Fibroblast of the conjunctiva (primary cell): ENCODE measurements around the gene NTRK2.

Experiments used
- DNase-seq: peaks from one replicate; pipeline ENCODE4 v3.0.0-alpha.2; 2010; ENCODE audit warnings: low read depth

The NTRK2 gene

DNA sequence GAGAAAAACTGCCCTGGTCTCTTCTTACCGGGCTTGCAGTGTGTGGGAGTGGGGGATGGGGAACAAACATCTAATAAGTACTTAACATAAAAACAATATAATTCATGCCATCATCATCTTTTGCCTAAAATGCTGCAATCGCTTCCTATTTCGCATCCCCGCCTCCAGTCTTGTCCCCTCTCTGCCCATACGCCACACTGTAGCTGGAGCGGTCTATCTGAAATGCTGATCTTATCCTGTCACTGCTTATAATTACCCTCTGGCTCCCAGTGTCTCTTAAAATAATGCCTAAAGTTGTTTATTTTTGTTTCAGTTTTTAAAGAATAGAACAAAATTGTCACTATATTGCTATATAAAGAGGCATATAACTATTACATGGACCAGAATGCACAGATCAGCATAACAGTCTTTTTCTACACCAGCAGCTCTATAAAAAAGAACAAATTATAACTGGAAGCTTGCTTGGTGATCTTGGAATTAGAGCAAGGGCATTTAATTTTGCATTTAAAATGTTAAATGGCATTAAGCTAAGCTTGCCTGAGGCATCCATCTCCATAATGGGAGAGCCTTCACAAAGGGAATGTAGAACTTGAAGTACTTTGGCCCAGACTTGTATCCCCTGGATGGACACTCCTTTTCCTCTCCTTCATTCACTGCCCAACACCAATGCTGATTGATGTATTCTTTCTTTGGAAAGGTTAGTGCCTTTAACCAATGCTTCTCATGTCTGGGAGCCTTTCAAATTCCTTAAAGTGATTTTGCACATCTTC, 12.2 kb downstream of the NTRK2 start:
- no peak for DNase-seq

DNA sequence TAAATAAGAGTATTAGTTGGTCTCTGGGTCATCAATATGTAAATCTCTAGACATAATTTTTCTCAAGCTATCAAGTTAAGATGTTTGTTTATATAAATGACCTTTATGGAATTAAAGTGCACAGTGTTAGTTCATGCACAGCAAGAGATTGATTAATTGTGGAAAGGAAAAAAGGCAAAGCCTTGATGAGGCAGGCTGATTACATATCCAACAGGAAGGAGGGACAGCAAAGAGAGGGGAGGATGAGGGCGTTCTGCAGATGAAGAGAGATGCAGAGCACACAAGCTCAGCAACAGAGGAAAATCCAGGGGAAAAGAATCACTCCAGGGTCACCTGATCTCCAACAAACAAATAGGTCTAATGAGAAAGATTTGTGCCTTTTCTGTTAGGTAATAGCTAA, 16.5 kb downstream of the NTRK2 start:
- DNase-seq: no peak

DNA sequence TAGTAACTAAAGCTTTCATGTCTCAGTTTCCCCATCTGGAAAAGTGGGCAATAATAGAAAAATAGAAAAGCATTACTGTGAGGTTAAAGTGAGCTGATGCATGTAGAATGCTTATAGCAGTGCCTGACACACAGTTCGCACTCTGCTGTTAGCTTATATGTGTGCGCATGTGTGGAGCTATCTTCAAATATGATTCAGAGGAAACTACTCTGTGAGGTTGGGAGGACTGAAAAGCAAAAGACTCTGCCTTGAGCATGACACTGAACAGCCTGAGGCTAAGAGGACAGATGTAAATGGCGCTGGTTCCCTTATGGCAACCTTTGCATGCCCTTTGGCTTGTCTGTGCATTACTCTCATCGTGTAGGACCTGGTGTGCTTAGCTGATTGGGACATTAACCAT, 19.4 kb downstream of the NTRK2 start:
- DNase-seq: no peak

DNA sequence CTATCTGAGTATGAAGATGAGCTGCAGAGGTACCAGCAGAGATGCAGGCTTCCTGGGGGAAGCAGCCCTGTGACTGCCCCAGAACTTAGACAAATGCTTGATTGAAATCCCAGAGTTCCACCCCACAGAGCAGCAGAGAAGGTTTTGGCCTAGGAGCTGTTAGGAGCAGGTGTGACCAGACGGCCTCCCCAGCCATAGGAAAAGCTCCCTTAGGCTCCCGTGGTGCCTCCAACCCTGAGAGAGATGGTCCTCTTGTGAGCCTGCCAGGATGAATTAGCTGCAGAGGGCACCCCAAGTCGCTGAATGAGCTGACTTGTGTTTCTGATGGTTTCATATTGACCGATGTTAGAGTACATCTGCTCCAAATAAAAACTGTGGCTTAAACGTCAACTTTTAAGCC, 22.1 kb downstream of the NTRK2 start:
- DNase-seq: no peak

DNA sequence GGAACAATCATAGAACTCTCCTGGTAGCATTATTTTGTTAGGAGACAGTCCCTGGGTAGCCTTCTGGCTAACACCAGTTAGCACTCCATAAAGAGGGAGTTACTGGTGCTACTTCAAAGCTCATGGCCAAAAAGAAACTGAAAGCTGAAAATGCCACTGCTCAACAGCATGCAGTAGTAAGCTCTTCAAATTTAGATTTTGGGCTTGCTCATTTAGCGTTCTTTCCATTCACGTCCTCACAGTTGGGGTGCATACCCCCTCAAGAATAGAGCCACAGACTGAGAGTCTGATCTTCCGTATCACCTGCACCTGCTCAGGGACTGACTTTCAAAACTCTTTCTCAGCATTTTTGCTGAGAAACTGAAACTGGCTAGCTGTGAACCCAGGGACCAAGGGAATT, 24.7 kb downstream of the NTRK2 start:
- no peak for DNase-seq

DNA sequence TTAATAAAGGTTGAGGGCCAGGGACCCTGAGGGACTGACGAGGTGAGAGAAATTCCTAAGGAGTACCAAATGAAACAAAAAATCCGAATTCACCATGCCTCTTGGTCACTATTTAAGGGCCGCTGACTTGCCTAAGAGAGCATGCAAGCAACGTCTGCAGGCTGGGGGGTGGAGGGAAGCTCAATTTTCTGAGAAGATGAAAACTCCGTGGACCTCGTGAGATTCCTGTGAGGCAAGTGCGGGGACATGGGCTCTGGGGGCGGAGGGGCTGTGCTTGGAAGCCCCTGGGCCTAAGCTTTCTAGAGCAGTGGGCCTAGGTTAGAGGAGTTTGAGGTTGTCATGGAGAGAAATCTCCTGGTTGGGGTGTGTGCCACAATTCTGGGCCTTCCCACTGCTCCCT, 27.5 kb downstream of the NTRK2 start:
- no peak for DNase-seq

DNA sequence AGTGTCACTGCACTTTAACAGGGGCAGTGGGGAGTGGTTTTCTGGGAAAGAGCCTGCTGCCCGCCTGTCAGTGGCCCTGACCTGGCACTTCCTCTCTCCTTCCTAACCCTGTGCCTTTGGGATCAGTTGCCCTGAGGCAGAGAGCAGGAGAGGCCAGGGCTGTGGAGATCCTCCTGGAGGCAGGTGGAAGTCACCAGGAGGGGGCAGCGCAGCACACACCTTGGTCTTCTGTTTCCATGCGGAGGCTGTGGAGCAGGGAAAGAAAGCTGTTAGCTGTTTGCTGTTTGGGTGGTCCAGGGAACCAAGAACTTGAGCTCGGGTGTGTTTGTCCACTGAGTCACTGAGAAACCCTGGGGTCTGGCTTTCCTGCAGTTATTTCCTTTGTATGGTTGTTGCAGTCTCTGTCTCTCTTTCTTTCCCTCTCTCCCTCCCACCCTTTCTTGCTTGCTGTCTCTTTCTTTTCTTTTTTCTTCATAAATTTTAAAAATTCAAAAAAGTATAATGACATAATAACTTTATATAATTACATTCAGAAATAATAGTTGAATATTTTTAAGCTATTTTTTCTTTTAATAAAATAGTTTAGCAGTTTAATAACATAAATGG, 28.1 kb downstream of the NTRK2 start:
- DNase-seq: peak; percentile 18

DNA sequence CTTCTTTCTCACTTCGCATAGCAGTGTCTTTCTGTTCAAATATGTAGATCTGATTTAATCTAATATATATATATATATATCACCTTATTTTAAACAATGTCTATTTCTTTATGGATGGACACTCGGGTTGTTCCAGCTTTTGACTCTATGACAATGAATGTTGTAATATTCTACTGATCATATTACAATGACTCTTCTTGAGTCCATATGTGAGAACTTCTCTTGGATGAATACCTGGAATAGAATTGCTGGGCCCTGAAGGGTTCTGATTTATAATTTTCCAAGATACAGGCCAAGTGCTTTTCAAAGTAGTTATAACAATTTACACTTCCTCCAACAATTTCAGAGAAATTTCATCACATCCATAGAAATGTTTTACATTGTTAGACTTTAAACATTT, 28.8 kb downstream of the NTRK2 start:
- DNase-seq: no peak

DNA sequence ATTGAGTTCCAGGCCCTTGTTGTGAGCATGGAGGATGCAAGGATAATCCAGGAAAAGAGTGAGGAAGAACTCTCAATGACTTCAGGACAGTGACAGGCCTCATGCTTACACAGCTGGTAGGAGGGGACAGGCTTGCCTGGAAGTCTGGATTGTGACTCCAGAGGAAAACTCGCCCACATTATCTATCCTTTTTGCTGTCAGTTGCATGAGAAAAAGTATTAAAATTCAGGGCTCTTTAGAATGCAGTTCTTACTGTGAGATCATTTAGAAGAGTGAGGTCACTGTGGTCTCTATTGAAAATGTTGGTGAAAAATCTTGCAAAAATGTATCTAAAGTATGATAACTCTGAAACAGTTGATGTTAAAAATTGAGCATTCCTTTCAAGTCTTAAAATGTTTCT, 30.5 kb downstream of the NTRK2 start:
- DNase-seq: no peak

DNA sequence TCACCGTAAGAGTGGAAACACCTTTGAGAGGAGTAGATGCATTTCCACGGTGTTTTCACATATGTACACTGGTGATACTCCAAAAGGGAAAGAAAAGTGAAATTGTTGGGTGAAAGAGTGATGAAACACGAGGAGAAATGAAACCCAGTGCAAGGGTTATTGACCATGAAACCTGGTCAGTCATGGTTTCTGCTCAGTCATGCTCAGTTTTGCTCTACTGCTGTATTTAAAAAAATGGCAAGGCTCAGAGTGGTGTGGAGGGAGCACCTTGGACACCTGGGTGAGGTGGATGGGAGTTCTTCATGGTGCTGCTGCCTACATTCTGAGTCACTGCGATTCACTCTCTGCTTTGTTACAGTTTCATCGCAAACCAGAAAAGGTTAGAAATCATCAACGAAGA, 32.3 kb downstream of the NTRK2 start:
- no peak for DNase-seq

DNA sequence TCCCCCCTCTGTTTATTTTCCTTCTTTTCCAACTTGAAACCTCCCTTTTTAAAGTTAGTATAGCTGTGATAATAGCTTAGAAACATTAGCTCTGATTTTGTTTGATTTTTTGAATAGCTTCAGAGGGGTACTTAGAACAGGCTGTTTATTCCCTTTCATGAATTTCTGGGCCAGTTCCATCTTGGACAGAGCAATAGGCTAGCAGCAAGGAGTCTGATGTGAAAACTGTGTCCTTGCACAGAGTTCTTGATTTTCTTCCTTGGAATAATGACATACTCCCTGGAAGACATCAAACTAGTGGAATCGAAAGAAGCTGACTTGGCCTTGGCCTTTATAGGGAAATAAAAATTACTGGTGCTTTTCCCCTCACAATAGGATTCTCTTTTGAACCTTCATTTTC, 32.9 kb downstream of the NTRK2 start:
- DNase-seq: no peak

DNA sequence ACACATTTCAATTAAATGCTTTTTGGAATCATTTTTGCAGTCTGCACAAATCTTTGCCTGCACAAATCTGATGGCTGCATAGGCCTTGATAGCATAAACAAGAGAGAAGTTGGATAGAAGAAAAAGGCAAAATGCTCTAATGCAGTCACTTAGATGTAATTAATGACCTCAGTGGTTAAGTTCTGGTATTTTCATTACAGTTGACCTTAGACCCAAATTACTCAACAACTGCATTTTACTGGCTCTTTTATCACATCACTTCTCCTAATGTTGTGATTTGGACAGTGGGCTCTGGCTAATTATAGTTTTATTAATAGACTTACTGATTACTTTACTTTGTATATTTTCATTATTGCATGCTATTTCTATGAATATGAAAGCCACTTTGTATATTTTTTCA, 34.3 kb downstream of the NTRK2 start:
- no peak for DNase-seq

DNA sequence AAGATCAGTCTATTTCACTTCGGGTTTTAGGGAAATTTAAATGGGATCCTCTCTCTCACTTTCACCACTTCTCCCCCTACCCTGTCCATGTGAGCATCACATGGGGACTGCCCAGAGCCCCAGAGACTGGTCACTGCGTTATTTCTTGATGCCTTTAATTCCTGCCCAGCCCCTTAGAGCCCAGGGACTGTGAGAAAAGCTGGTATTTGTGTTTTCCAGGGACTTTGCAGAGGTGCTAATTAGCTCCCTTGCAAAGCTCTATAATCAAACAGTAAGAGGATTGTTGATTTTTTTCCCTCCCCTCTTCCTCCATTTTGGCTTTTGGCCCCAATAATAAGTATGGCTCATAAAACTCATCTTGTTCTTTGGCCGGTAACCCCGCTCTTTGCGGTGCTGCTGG, 35.6 kb downstream of the NTRK2 start:
- no peak for DNase-seq

DNA sequence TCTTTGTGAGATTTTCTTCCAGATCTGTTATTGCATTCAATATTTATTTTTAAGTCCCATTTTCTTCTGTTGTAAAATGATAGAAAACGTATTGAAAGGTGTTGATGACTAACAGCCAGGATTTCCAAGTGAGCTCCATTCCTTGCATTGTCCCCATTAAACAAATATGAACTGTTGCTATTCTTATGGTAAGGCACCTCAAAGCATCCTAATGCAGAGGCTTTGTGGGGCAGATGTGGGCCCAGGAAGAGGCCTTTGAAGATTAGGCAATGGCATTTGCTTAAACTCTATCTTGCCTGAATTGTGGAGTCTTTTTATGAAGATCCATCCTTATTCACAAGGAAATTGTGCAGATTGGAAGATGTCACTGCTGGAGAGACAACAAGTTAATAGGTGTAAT, 38.9 kb downstream of the NTRK2 start:
- DNase-seq: no peak

DNA sequence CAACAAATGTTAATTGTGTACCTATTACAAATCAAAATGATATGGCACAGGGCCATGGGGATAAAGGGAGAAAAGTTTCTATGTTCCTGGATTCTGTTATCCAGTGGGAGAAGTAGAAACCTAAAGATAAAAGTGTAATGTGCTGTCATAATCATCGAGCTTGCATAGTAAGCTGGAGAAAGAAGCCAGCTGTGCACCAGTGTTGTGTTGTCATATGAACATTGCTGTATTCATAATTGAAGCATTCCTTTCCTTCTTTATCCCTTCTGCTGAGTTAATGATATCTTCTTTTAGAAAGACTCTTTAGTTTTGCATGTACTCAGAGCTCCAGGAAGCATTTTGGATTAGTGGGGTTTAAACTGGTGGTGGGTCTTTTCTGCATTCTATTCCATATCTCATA, 39.5 kb downstream of the NTRK2 start:
- no peak for DNase-seq

DNA sequence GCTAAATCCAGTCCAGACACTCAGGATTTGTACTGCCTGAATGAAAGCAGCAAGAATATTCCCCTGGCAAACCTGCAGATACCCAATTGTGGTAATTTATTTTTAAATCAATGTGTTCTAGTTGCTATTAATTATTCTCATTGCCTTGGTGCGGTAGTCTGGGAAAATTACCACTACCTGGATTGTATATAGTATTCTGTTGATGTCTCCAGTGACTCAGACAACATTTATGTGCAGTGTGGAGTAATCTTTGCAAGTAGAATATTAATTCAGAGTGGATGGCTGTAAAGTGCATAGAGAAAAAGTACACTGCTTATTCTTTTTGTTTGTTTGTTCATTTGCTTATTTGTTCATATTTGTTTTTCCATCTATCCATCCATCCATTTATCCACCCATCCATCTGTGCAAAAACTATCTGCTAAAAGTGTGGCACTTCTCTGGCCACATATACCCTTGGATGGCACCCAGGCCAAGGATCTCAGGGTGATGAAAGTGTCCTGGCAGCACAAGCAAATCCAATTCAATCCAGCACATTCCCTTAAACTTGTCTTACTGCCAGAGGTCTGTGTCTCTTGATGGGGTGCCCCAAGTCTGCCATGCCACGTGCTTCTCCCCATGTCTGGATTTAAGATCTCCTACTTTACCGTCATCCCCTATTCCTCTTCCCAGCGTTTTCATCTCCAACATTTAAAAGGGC, 41.3 kb downstream of the NTRK2 start:
- DNase-seq: no peak

DNA sequence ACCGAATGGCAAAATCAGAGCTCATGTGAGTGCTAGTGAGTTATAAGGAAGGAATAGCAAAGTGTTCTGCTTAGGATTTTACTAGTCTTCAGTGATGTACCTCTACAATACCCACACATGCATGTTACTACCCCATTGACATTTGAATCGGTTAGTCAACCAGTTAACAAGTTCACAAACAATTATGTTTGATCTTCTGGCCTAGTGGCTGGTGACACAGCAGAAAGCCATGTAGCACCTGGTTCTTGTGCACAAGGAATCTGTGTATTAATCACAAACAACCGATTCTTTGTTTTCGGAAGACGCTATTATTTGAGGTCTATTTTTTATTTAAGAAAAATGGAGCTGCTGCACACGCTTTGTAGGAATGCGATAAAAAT, 41.9 kb downstream of the NTRK2 start:
- no peak for DNase-seq

DNA sequence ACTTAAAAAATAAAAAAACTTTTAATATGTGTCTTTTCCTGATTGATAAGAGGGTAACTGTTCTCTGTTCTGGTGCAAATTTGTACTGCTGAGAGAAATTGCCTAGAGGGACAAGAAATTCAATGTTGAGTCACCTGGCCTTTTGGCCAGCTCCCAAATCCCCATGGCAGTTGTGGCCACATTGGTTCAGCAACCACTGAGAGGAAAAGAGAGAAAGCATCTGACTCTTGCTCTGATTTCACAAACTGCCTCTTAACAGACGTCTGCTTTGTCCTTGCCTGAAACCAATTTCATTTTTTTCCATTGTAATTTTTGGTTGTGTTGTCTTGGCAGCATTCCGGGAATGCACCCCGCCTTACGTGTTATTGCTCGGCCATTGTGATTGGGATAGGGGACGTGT, 42.4 kb downstream of the NTRK2 start:
- peak; percentile 1 for DNase-seq

DNA sequence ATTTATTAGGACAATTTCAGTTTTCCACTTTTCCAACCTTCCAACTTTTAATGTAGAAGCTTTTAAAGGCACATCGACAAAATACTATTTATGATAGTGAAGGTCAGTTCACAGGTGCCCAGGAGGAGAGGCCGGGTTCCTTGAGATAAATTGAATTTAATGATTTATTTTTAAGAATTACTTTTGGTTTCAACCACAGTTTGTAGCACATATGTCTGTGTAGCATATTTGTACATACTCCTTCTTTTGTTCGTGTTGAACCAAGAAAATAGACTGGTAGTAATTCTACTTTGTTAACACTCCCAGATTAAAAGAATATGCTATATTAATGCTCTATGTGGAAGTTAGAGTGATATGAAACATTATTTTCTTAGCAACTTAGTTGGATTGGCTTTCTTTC, 46.7 kb downstream of the NTRK2 start:
- DNase-seq: no peak

DNA sequence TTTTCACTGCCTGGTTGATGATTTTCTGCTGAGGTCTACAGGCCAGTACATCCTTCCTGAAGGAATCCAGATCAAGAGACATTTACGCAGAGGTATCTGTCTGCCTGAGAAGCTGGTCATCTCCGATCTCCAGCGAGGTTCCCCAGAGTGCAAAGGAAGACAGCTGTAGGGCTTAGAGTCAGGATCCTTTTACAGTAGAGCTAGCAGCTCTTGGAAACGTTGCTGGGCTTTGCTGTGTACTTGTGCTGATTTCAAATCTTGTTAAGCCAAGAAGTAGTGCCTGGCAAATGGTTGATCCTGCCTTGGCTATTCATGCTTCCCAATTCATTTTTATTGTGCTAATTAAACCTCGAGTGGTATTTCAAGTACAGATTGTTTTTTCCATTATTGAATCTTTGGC, 48.9 kb downstream of the NTRK2 start:
- no peak for DNase-seq

DNA sequence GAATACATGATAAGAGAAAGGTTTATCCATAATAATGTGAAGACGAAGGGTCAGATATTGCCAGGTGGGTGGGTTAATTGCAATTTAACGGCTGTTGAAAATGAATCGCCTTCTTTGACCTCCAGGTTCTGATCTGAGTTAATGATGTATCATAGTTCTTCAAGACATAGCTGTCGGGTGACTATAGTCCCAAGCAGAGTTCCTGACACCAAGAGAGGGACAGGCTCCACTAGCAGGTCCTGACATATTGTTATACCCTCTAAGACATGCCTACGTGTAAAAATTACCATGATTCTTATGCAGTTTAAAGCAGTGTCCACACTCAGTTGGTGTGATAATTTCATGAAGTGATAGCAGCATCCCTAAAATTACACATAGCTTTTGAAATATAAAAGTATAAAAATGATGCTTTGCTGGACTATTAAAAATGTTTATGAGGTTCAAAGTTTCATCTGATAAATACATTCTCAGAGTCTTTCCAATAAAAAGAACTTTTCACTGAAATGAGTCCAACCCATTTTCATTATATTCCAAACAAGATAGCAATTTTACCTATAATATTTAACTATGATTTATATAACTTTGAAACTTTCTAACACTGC, 53.0 kb downstream of the NTRK2 start:
- DNase-seq: no peak

DNA sequence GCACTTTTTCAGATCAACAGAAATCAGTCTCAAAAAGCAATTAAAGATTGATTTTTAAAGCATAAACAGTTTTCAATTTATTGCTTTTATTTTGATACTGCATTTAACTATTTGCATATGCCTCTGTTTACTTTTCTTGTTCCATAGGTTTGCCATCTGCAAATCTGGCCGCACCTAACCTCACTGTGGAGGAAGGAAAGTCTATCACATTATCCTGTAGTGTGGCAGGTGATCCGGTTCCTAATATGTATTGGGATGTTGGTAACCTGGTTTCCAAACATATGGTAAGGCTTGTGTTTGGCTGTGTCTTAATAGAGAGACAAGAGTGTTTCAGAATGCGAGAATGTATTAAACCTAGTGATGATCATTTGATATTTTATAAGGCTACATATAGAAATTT, 53.9 kb downstream of the NTRK2 start:
- DNase-seq: no peak

DNA sequence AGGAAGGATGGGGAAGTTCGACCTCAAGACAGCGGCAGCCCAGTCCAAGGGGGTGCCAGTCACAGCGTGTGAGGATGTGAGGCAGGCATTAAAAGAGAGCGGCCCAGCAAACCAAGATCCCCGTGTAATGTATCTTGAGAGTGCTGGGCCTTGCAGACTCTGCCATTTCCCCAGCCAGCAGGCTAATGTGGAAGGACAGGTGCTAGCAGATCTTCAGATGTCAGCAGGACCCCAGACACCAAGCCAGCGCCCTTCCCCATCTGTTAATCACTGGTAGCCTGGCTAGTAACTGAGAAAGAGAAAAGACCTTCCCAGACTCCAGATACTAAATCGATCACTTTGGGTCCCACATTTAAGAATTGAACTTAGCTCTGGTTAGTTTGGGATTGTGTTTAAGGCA, 62.2 kb downstream of the NTRK2 start:
- DNase-seq: no peak
